OCI-LY1 (cell line): ENCODE results near the gene EYA2.
"Not testable (repeated sequence)": the region's sequence is repeated elsewhere in the genome, so short reads cannot be mapped to it uniquely, and the experiment has no call there.

Experiments
- H2AFZ ChIP-seq: fragments of 200-600 bp; sonication (generic), shearing (Covaris generic); 2 replicates; pipeline ENCODE4 v1.6.0; 2014; ENCODE audit warnings: antibody characterized with exemption, mild to moderate bottlenecking, low read length
- H3F3A ChIP-seq: fragments of 200-600 bp; sonication (generic), shearing (Covaris generic); 2 replicates; pipeline ENCODE4 v1.6.0; 2014; ENCODE audit warnings: mild to moderate bottlenecking, antibody characterized with exemption, low read length, moderate library complexity; ENCODE audit not compliant: insufficient read depth
- H3K27ac ChIP-seq: fragments of 200-600 bp; sonication (generic); 2 replicates; pipeline ENCODE4 v1.5.1; 2014; ENCODE audit warnings: low read length, mixed run types, mild to moderate bottlenecking, low read depth; ENCODE audit not compliant: poor library complexity, severe bottlenecking
- H3K27me3 ChIP-seq: fragments of 200-600 bp; sonication (generic); 2 replicates; pipeline ENCODE4 v1.6.0; 2014; ENCODE audit warnings: antibody characterized with exemption, mild to moderate bottlenecking, low read length, moderate library complexity; ENCODE audit not compliant: insufficient read depth
- H3K36me3 ChIP-seq: fragments of 200-600 bp; sonication (generic); 2 replicates; pipeline ENCODE4 v1.6.1; 2014; ENCODE audit warnings: mild to moderate bottlenecking, antibody characterized with exemption, low read length, moderate library complexity, mixed read lengths; ENCODE audit not compliant: insufficient read depth
- H3K4me1 ChIP-seq: fragments of 200-600 bp; sonication (generic); 2 replicates; pipeline ENCODE4 v1.5.1; 2014; ENCODE audit warnings: mild to moderate bottlenecking, low read length, moderate library complexity; ENCODE audit not compliant: insufficient read depth, severe bottlenecking
- H3K4me2 ChIP-seq: fragments of 200-600 bp; sonication (generic), shearing (Covaris generic); 2 replicates; pipeline ENCODE4 v1.6.1; 2014; ENCODE audit warnings: low read length
- H3K4me3 ChIP-seq: fragments of 200-600 bp; sonication (generic); 2 replicates; pipeline ENCODE4 v1.5.1; 2014; ENCODE audit warnings: low read length, low read depth, mild to moderate bottlenecking, mixed read lengths; ENCODE audit not compliant: poor library complexity, severe bottlenecking
- H3K79me2 ChIP-seq: fragments of 200-600 bp; shearing (Covaris generic); 2 replicates; pipeline ENCODE4 v1.6.1; 2016; ENCODE audit warnings: mixed run types, low read length, mixed read lengths; ENCODE audit not compliant: insufficient read depth
- H3K9ac ChIP-seq: fragments of 200-600 bp; sonication (generic), shearing (Covaris generic); 2 replicates; pipeline ENCODE4 v1.6.1; 2014; ENCODE audit warnings: mild to moderate bottlenecking, low read length, mixed read lengths
- H3K9me2 ChIP-seq: fragments of 200-600 bp; sonication (generic), shearing (Covaris generic); 2 replicates; pipeline ENCODE4 v1.6.1; 2014; ENCODE audit warnings: low read depth, mild to moderate bottlenecking, low read length, mixed read lengths
- H3K9me3 ChIP-seq: fragments of 200-600 bp; shearing (Covaris generic); 2 replicates; pipeline ENCODE4 v1.6.1; 2014; ENCODE audit warnings: low read length, mixed read lengths
- H4K20me1 ChIP-seq: fragments of 200-600 bp; sonication (generic), shearing (Covaris generic); 2 replicates; pipeline ENCODE4 v1.6.0; 2016; ENCODE audit warnings: mild to moderate bottlenecking, low read length; ENCODE audit not compliant: insufficient read depth
- EZH2 ChIP-seq: fragments of 200-600 bp; sonication (generic), shearing (Covaris generic); IDR thresholded peaks from 2 replicates; pipeline ENCODE4 v1.8.0; 2017; ENCODE audit warnings: borderline replicate concordance, mixed run types, mild to moderate bottlenecking, antibody characterized with exemption, low read length, moderate library complexity, mixed read lengths
- TF ChIP-seq, protein P1 (sequence below): fragments of 200-600 bp; sonication (generic), shearing (Covaris generic); IDR thresholded peaks from 2 replicates; pipeline ENCODE4 v1.5.1; 2017; ENCODE audit warnings: mild to moderate bottlenecking, antibody characterized with exemption, low read length, moderate library complexity, mixed read lengths

EYA2 gene

DNA sequence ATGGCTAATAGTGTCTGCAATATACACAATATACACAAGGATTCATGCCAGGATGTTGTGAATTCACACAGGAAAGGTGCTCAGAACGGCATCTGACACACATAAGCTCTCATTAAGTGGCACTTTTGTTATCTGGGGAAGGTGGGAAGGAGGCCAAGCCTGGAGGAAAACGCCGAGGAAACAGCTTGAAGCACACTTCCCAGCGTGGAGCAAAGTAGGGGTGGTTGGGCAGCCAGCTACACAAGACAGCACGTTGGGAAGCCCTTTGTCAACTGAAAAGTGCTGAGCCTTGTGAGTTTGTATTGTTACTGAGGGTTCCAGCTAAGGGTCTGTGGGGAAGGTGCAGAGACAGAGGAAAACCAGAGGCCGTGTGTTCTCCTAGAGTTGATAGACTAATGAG lies 280.9 kb downstream of the EYA2 start:
- Histone ChIP-seq H4K20me1 (no peaks in the 10 kb centered on the region), H3K9ac (no peak overlapping the region), H3K27me3 (no peaks in the 10 kb centered on the region; the same call in 1 of the 2 replicates), H2AFZ (no peak overlapping the region), H3K79me2 (no peaks in the 10 kb centered on the region), H3F3A (no peaks in the 10 kb centered on the region), H3K4me1 (no peaks in the 10 kb centered on the region), H3K36me3 (no peaks in the 10 kb centered on the region), H3K9me3 (no peaks in the 10 kb centered on the region), H3K9me2 (no peaks in the 10 kb centered on the region), H3K27ac (no peak overlapping the region), H3K4me2 (no peak overlapping the region), H3K4me3 (no peak overlapping the region)
- TF ChIP-seq, protein P1, sequence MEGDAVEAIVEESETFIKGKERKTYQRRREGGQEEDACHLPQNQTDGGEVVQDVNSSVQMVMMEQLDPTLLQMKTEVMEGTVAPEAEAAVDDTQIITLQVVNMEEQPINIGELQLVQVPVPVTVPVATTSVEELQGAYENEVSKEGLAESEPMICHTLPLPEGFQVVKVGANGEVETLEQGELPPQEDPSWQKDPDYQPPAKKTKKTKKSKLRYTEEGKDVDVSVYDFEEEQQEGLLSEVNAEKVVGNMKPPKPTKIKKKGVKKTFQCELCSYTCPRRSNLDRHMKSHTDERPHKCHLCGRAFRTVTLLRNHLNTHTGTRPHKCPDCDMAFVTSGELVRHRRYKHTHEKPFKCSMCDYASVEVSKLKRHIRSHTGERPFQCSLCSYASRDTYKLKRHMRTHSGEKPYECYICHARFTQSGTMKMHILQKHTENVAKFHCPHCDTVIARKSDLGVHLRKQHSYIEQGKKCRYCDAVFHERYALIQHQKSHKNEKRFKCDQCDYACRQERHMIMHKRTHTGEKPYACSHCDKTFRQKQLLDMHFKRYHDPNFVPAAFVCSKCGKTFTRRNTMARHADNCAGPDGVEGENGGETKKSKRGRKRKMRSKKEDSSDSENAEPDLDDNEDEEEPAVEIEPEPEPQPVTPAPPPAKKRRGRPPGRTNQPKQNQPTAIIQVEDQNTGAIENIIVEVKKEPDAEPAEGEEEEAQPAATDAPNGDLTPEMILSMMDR, result no peak
- no peak for TF ChIP-seq EZH2

- not testable (repeated sequence) for H3K27ac ChIP-seq, H3K79me2 ChIP-seq, H3K4me1 ChIP-seq, H3K9me2 ChIP-seq, H3F3A ChIP-seq, H3K9ac ChIP-seq, H2AFZ ChIP-seq, H3K36me3 ChIP-seq, H3K4me2 ChIP-seq, H3K4me3 ChIP-seq, H4K20me1 ChIP-seq, H3K27me3 ChIP-seq, H3K9me3 ChIP-seq
These were observed 281.6 kb downstream of the EYA2 start for GRCh38 chr20:47176217-47176616.

- no peaks in the 10 kb centered on the region for H4K20me1 ChIP-seq
- TF ChIP-seq, protein P1, result no peak
- TF ChIP-seq EZH2, result no peak
- H2AFZ ChIP-seq, result no peak overlapping the region
- no peaks in the 10 kb centered on the region for H3K27me3 ChIP-seq
- H3K36me3 ChIP-seq, result no peaks in the 10 kb centered on the region
- H3K4me1 ChIP-seq, result no peaks in the 10 kb centered on the region
- no peak overlapping the region for H3K4me3 ChIP-seq
- H3K27ac ChIP-seq, result no peak overlapping the region
- H3K9ac ChIP-seq, result no peak overlapping the region
- H3K9me3 ChIP-seq, result no peaks in the 10 kb centered on the region
- H3F3A ChIP-seq, result no peaks in the 10 kb centered on the region
- H3K4me2 ChIP-seq, result no peak overlapping the region
- no peaks in the 10 kb centered on the region for H3K79me2 ChIP-seq
- H3K9me2 ChIP-seq, result no peaks in the 10 kb centered on the region
These were observed 283.6 kb downstream of the EYA2 start for GRCh38 chr20:47178277-47178676.

- no peak for TF ChIP-seq EZH2
- TF ChIP-seq, protein P1, result no peak
- no peak overlapping the region for H2AFZ ChIP-seq
These were observed 284.2 kb downstream of the EYA2 start for GRCh38 chr20:47178851-47179250.

More at GRCh38 chr20:47178851-47179250, 284.2 kb downstream of the EYA2 start:
- Histone ChIP-seq H3K79me2 (no peaks in the 10 kb centered on the region), H4K20me1 (no peaks in the 10 kb centered on the region), H3K4me3 (no peak overlapping the region), H3K4me2 (no peak overlapping the region), H3K27me3 (no peaks in the 10 kb centered on the region), H3K27ac (no peak overlapping the region), H3K9ac (no peak overlapping the region), H3K36me3 (no peaks in the 10 kb centered on the region), H3F3A (no peaks in the 10 kb centered on the region), H3K9me2 (no peaks in the 10 kb centered on the region), H3K4me1 (no peaks in the 10 kb centered on the region), H3K9me3 (no peaks in the 10 kb centered on the region)
